Measurements from ENCODE around the gene NPFFR1. TPM values are rescaled to one million over a fixed set of nuclear protein-coding genes. Genes with fewer than 3 reads are reported as not detected.
A peak's percentile ranks its signal among the peaks of the same experiment; 100 is the strongest.
"Not testable (repeated sequence)": the region's sequence is repeated elsewhere in the genome, so short reads cannot be mapped to it uniquely, and the experiment has no call there.

NPFFR1 gene
- total RNA-seq, 1 donor: not detected

DNA sequence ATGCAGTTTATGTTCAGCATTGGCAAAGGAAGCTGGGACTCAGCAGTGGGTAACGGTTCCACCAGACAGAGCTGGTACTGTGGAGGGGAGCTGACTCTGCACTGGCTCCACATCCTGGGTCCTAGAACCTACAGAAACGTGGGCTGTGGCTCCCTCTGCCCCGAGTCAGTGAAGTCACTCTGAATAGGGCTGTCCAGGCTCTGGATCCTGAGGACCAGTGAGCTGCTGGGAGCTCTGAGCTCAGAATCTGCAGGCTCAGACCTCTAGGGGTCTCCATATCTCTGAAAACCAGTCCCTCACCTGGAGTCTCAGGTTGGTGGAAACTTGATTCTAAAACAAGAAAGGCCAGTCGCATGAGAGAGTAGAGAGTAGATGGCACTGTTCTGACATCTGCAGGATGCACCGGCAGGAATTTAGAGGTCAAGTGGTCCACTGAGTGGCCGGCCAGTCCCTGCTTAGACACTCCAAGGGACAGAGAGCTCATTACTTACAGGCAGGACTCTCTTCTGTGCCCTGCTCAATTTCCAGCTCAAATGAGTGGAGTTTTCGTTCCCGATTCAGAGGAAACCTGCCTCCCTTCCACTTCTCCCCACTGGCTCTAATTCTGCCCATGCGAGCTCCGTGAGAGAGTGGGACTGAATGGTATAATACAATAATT is 18.6 kb downstream of the NPFFR1 start:
- DNase-seq (ENCODE audit: low read depth): no peak
- no peak overlapping the region for H3K4me3 ChIP-seq (ENCODE audit: low read depth, low read length)
- TF ChIP-seq, protein P1, sequence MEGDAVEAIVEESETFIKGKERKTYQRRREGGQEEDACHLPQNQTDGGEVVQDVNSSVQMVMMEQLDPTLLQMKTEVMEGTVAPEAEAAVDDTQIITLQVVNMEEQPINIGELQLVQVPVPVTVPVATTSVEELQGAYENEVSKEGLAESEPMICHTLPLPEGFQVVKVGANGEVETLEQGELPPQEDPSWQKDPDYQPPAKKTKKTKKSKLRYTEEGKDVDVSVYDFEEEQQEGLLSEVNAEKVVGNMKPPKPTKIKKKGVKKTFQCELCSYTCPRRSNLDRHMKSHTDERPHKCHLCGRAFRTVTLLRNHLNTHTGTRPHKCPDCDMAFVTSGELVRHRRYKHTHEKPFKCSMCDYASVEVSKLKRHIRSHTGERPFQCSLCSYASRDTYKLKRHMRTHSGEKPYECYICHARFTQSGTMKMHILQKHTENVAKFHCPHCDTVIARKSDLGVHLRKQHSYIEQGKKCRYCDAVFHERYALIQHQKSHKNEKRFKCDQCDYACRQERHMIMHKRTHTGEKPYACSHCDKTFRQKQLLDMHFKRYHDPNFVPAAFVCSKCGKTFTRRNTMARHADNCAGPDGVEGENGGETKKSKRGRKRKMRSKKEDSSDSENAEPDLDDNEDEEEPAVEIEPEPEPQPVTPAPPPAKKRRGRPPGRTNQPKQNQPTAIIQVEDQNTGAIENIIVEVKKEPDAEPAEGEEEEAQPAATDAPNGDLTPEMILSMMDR (IDR thresholded peaks at IDR 0.05; ENCODE audit: insufficient read depth, low read length): no peak

DNA sequence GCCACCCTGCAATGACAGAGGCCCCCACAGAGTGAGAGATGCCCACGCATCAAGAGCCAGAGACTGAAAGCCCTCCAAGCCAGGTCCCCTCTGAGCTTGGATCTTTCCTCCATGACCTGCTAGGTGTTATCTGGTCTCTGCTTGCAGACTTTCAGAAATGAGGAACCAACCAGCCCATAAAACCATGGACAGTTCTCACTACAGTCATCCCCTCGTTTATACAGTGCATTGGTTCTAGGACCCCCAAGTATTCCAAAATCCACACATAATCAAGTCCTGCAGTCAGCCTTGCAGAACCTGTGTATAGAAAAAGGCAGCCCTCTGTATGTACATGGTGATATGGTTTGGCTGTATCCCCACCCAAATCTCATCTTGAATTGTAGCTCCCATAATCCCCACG is 23.1 kb downstream of the NPFFR1 start:
- TF ChIP-seq, protein P1 (IDR thresholded peaks at IDR 0.05; ENCODE audit: insufficient read depth, low read length): no peak
- DNase-seq (ENCODE audit: low read depth): no peak
- H3K4me3 ChIP-seq (ENCODE audit: low read depth, low read length): no peak overlapping the region

DNA sequence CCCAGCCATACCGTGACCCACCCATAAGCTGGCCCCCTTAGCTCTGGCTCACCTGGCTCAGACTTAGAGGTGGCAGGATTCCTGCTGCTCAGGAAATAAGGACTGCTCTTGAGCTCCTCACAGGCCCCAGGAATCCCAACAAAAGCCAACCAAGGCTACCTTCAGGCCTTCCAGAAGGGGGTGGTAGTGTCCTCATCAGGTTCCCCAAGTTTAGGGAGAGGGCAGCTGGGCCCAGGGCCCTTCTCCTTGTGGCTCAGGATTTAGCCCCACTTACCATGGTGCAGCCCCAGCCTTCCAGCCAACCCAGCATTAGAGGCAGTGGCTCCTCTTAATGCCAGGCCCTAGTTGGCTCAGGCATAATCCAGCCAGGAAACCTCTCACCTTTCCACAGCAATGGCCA is 23.5 kb downstream of the NPFFR1 start:
- no peak overlapping the region for H3K4me3 ChIP-seq (ENCODE audit: low read depth, low read length)
- TF ChIP-seq, protein P1 (IDR thresholded peaks at IDR 0.05; ENCODE audit: insufficient read depth, low read length): no peak
- DNase-seq (ENCODE audit: low read depth): no peak

DNA sequence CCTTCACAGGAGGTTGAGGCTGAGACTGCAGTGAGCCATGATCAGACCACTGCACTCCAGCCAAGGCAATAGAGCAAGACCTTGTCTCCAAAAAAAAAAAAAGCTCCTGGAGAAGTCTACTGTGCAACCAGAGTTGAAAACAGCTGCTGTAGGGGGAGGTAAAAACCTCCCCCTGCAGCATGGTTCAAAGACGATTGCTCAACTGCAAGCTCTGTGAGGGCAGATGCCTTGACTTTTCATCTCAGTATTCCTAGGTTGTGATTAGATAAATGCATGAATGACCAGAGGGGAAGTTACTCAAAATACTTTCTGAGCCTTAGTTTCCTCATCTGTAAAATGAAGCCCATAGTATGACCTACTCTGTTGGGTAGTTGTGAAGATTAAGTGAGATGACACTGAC is 25.6 kb downstream of the NPFFR1 start:
- TF ChIP-seq, protein P1 (IDR thresholded peaks at IDR 0.05; ENCODE audit: insufficient read depth, low read length): no peak
- DNase-seq (ENCODE audit: low read depth): no peak
- no peak overlapping the region for H3K4me3 ChIP-seq (ENCODE audit: low read depth, low read length)

DNA sequence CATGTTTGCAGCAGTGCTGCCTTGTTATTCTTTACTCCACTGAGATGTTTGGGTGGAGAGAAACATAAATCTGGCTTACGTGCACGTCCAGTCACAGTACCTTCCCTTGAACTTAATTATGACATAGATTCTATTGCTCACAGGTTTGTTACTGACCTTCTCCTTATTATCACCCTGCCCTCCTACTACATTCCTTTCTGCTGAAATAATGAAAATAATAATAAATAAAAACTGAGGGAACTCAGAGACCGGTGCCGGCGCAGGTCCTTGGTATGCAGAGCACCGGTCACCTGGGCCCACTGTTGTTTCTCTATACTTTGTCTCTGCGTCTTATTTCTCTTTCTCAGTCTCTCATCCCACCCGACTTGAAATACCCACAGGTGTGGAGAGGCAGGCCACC is 26.0 kb downstream of the NPFFR1 start:
- not testable (repeated sequence) for DNase-seq (ENCODE audit: low read depth)

DNA sequence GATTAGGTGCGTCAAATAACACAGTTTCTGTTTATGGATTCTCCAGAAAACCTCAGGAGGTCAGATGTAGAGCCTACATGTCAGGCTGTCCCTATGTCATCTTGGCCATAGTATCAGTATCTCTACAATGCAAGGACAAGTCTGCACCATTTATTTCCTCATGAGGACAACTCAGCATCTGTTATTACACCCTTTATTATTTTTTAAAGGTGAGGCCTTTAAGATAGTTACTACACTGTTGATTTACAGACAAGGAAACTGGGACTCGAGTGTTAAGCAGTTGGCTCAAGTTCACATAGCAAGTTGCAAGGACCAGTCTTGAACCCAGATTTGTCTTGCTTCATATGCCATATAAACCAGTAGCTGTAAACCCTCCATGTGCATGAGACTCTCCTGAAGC is 27.3 kb downstream of the NPFFR1 start:
- no peak for DNase-seq (ENCODE audit: low read depth)
- TF ChIP-seq, protein P1 (IDR thresholded peaks at IDR 0.05; ENCODE audit: insufficient read depth, low read length): no peak
- H3K4me3 ChIP-seq (ENCODE audit: low read depth, low read length): no peak overlapping the region

More for the DNA sequence above, 26.0 kb downstream of the NPFFR1 start:
- not testable (repeated sequence) for H3K4me3 ChIP-seq (ENCODE audit: low read depth, low read length)

DNA sequence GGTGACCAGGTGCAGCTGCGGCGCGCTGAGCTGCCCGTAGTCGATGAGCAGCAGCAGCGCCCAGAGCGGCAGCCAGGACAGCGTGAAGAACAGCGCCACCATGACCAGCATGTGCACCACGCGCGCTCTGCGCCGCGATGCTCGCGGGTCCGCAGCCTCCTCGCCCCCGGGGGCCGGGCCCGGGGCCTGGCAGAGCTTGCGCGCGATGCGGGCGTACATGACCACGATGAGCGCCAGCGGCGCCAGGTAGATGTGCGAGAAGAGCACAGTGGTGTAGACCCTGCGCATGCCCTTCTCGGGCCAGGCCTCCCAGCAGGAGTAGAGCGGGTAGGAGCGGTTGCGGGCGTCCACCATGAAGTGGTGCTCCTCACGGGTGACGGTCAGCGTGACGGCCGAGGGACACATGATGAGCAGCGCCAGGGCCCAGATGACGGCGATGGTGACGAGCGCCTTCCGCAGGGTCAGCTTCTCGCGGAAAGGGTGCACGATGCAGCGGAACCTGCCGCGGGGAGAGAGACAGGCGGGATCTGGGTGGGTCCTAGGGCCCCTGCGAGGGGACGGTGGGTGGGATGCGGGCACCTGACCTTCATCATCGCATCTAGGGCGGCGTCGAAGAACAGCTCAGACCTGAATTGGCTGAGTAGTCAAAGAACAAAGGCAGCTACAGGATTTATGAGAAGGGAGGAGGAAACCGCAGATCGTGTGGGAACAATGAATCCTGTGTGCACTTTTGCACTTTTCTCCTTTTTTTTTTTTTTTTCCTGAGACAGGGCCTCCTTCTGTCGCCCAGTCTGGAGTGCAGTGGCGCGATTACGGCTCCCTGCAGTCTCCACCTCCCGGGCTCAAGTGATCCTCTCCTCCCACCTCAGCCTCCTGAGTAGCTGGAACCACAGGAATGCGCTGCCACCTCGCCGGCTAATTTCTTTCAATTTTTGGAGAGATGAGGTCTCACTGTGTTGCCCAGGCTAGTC is 28.2 kb downstream of the NPFFR1 start:
- no peak overlapping the region for H3K4me3 ChIP-seq (ENCODE audit: low read depth, low read length)
- TF ChIP-seq, protein P1 (IDR thresholded peaks at IDR 0.05; ENCODE audit: insufficient read depth, low read length): no peak
- DNase-seq (ENCODE audit: low read depth): peak; percentile 43
